ENCODE measurements around the gene PNLIP.

DNA sequence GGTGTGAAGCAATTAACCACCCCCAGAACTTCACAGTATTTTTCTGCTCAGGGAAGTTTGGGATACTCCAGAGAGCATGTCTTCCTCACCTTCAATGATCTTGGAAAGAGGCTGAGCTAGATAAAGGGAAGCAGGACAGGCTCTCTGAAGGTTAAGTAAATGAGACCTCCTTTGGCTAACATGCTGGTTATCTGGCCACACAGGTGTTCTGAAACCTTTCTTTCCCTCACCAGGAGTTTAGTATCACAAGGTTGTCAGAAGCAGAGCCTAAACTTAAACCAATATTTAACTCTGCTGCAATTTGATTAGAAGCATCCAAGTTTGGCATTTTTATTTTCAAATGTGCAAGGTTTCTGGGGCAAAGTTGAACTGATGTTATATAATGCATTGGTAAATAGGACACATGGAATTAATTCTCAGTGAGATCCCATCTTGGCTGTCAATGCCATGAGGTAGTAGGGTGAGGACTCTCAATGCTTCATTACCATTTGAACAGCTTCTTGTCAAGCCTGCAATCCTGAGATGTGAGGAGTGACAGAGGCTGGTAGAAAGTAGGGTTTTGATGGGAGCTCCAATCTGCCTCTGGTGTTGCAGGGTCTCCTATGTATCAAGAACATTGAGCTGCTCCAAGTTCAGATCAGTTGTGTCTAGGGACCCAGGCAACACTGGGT lies 3.6 kb upstream of the PNLIP start:
- no peak for TF ChIP-seq CTCF (IDR thresholded peaks at IDR 0.05; ENCODE audit: insufficient read depth, low read length, poor library complexity, severe bottlenecking)
- no peak for TF ChIP-seq EZH2phosphoT487 (conservative IDR thresholded peaks at IDR 0.05; ENCODE audit: low read length)

Measured in SU-DHL-6 (cell line).